ENCODE results near the gene UNC5C. TPM values are rescaled to one million over a fixed set of nuclear protein-coding genes. Genes with fewer than 3 reads are reported as not detected.

UNC5C gene
- total and polyA plus RNA-seq, 2 of the 4 experiments (the other 2 are of a cell fraction), result under 0.01 TPM

DNA sequence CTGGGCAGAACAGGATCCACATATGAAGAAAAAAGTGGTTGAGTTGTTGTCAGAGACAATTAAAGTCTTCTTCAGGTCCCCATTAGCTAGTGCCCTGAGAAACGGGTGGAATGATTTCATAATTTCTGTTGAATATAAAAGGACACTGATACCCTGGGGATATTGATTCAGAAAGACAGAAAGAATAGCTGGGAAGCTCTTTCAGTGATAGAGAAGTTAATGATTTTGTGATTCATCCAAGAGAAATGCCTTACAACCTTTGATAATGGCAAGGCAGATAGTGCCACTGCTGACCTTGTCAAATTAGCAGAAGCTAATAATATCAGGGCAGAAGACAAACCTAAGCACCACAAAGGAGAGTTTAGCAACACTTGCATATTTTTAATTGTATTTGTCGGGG, 37.9 kb downstream of the UNC5C start:
- H3K36me3 ChIP-seq (ENCODE audit: control insufficient read depth, insufficient read depth, low read length), result no peaks in the 10 kb centered on the region
- H3K23ac ChIP-seq (ENCODE audit: low read depth, low read length), result no peak overlapping the region
- H3K9me3 ChIP-seq (ENCODE audit: control insufficient read depth, insufficient read depth, low read length), result no peaks in the 10 kb centered on the region
- no peak overlapping the region for H3K4me2 ChIP-seq (ENCODE audit: low read depth, low read length)
- dilution Hi-C loops (cut with HindIII; ENCODE audit: low sequenced_read_pairs, unreplicated experiment) (no loop called here), in situ Hi-C loops (cut with MboI; ENCODE audit: low sequenced_read_pairs) (no loop called here), intact Hi-C loops (cut with micrococcal nuclease) (loop anchor here (10.0 kb wide), 1 partner anchor 346 kb away; no protein-coding TSS in a partner anchor)
- H3K27me3 ChIP-seq (ENCODE audit: control insufficient read depth, insufficient read depth, low read length), result no peaks in the 10 kb centered on the region
- H2AK5ac ChIP-seq (ENCODE audit: low read depth, low read length), result no peak overlapping the region
- H3K4me1 ChIP-seq (ENCODE audit: control insufficient read depth, insufficient read depth, low read length), result no peaks in the 10 kb centered on the region; the same call in 1 of the 2 replicates
- H3K56ac ChIP-seq (ENCODE audit: extremely low read depth, insufficient read depth, low read length), result no peak overlapping the region
- no peak overlapping the region for H2AFZ ChIP-seq (replicated peaks; ENCODE audit: low read length, poor library complexity)
- H4K91ac ChIP-seq (ENCODE audit: insufficient read depth, low read depth, low read length), result no peak overlapping the region
- no peak overlapping the region for H2AK9ac ChIP-seq (replicated peaks; ENCODE audit: low read depth, low read length, poor library complexity)
- WGBS, 2 experiments (ENCODE audit: extremely low coverage in 2 of 2, insufficient read length in 1 of 2), result no CpG with 5 or more reads among the region's 2 CpGs
- no peak overlapping the region for H3K4ac ChIP-seq (ENCODE audit: low read depth, low read length)
- H4K5ac ChIP-seq (ENCODE audit: low read depth, low read length), result no peak overlapping the region
- no peak overlapping the region for H3K9ac ChIP-seq (ENCODE audit: low read depth, low read length)
- no peak overlapping the region for H3K18ac ChIP-seq (ENCODE audit: low read depth, low read length)
- no peaks in the 10 kb centered on the region for H4K20me1 ChIP-seq (ENCODE audit: insufficient read depth, low read length)
- no peak for DNase-seq
- POLR2A ChIA-PET (ENCODE audit: unreplicated experiment), result no interaction called here
- no peak overlapping the region for H2BK5ac ChIP-seq (ENCODE audit: low read depth, low read length, poor library complexity, severe bottlenecking)
- TF ChIP-seq RFX5 (IDR thresholded peaks at IDR 0.05; ENCODE audit: low read depth, low read length) (no peak), SMC3 (IDR thresholded peaks at IDR 0.05; ENCODE audit: low read depth, low read length) (no peak), MAFK (IDR thresholded peaks at IDR 0.05; ENCODE audit: low read depth, low read length) (no peak), RAD21 (IDR thresholded peaks at IDR 0.05; ENCODE audit: low read length) (no peak), RCOR1 (IDR thresholded peaks at IDR 0.05; ENCODE audit: insufficient replicate concordance, low read length) (no peak), MXI1 (IDR thresholded peaks at IDR 0.05; ENCODE audit: borderline replicate concordance, low read depth, low read length) (no peak), POLR2A (IDR thresholded peaks at IDR 0.05; ENCODE audit: low read depth, low read length) (no peak), NFE2L2 (IDR thresholded peaks at IDR 0.05; ENCODE audit: low read depth, low read length) (no peak), MAZ (IDR thresholded peaks at IDR 0.05; ENCODE audit: borderline replicate concordance, low read depth, low read length) (no peak), CHD1 (IDR thresholded peaks at IDR 0.05; ENCODE audit: low read depth, low read length) (no peak)
- TF ChIP-seq, protein P1, sequence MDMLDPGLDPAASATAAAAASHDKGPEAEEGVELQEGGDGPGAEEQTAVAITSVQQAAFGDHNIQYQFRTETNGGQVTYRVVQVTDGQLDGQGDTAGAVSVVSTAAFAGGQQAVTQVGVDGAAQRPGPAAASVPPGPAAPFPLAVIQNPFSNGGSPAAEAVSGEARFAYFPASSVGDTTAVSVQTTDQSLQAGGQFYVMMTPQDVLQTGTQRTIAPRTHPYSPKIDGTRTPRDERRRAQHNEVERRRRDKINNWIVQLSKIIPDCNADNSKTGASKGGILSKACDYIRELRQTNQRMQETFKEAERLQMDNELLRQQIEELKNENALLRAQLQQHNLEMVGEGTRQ (IDR thresholded peaks at IDR 0.05; ENCODE audit: low read depth, low read length), result no peak
- TF ChIP-seq, protein P2, sequence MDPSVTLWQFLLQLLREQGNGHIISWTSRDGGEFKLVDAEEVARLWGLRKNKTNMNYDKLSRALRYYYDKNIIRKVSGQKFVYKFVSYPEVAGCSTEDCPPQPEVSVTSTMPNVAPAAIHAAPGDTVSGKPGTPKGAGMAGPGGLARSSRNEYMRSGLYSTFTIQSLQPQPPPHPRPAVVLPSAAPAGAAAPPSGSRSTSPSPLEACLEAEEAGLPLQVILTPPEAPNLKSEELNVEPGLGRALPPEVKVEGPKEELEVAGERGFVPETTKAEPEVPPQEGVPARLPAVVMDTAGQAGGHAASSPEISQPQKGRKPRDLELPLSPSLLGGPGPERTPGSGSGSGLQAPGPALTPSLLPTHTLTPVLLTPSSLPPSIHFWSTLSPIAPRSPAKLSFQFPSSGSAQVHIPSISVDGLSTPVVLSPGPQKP (IDR thresholded peaks at IDR 0.05; ENCODE audit: borderline replicate concordance, low read depth, low read length), result no peak
- TF ChIP-seq, protein P3, sequence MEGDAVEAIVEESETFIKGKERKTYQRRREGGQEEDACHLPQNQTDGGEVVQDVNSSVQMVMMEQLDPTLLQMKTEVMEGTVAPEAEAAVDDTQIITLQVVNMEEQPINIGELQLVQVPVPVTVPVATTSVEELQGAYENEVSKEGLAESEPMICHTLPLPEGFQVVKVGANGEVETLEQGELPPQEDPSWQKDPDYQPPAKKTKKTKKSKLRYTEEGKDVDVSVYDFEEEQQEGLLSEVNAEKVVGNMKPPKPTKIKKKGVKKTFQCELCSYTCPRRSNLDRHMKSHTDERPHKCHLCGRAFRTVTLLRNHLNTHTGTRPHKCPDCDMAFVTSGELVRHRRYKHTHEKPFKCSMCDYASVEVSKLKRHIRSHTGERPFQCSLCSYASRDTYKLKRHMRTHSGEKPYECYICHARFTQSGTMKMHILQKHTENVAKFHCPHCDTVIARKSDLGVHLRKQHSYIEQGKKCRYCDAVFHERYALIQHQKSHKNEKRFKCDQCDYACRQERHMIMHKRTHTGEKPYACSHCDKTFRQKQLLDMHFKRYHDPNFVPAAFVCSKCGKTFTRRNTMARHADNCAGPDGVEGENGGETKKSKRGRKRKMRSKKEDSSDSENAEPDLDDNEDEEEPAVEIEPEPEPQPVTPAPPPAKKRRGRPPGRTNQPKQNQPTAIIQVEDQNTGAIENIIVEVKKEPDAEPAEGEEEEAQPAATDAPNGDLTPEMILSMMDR (conservative IDR thresholded peaks at IDR 0.05; ENCODE audit: low read depth, low read length), result no peak
- no peak overlapping the region for H2BK20ac ChIP-seq (ENCODE audit: low read depth, low read length)
- no peaks in the 10 kb centered on the region for H3K9me1 ChIP-seq (ENCODE audit: insufficient read depth, low read length)
- no peak overlapping the region for H3K4me3 ChIP-seq (ENCODE audit: insufficient read depth, low read depth, low read length)
- no peak overlapping the region for H4K8ac ChIP-seq (ENCODE audit: low read depth in 2 of 2, low read length in 2 of 2)
- no peak overlapping the region for H3K14ac ChIP-seq (replicated peaks; ENCODE audit: low read depth, low read length)
- no TSS peak for BruUV-seq (replicated peaks)
- no peak overlapping the region for H2BK15ac ChIP-seq (ENCODE audit: low read depth, low read length)
- no peak overlapping the region for H3K27ac ChIP-seq (ENCODE audit: insufficient read depth, low read length)
- H2BK120ac ChIP-seq (ENCODE audit: low read depth, low read length), result no peak overlapping the region
- CTCF ChIA-PET, result interaction anchor here (0.6 to 2.4 kb wide), 7 partner anchors 9 to 610 kb away, joined by 3 to 12 read pairs (median 4); no protein-coding TSS in a partner anchor
- no peaks in the 10 kb centered on the region for H3K79me1 ChIP-seq (ENCODE audit: low read depth in 1 of 2, low read length in 2 of 2)
- no peak for ATAC-seq (ENCODE audit: low read depth)
